ENCODE results near the gene DEAF1. TPM values are rescaled to one million over a fixed set of nuclear protein-coding genes. Genes with fewer than 3 reads are reported as not detected.
A peak's percentile ranks its signal among the peaks of the same experiment; 100 is the strongest.

DEAF1 gene
- total and polyA plus RNA-seq, 10 of the 15 experiments (the other 5 are each of a cell fraction or from before 2014, with no cell fraction given): 0.68 to 51.3 (median 25.9) TPM

GRCh38 chr11:723120-723883, 28.3 kb upstream of the DEAF1 start:
- whole genome bisulfite sequencing (ENCODE audit: insufficient coverage, insufficient replicate concordance, low lambda C conversion rate, missing lambda C conversion rate): 16% methylated on average over 7 of the region's 8 CpGs
- peak; percentile 25 for ATAC-seq
- Histone ChIP-seq H3K79me2 (ENCODE audit: control insufficient read depth, insufficient read depth, low read length) (no peaks in the 10 kb centered on the region), H3K27me3 (replicated peaks in 1 of 2; ENCODE audit: control insufficient read depth in 2 of 2, insufficient read depth in 2 of 2, low read length in 1 of 2) (0 out of 4 replicates have a peak, but pooled peaks cover 0 to 3% of the 10 kb centered on the region in 2 experiments), H2AFZ (ENCODE audit: control insufficient read depth, low read depth, low read length) (no peak overlapping the region), H3K27ac (ENCODE audit: control insufficient read depth, insufficient read depth) (no peak overlapping the region), H3K4me2 (ENCODE audit: control insufficient read depth, insufficient read depth) (peak overlapping the region; percentile 67; the same call in 1 of the 2 replicates), H3K9ac (ENCODE audit: control insufficient read depth, insufficient read depth, low read length) (no peak overlapping the region), H3K36me3 (ENCODE audit: control insufficient read depth in 2 of 2, insufficient read depth in 2 of 2, low read length in 1 of 2) (no peaks in the 10 kb centered on the region), H3K9me3 (replicated peaks; ENCODE audit: control insufficient read depth, insufficient read depth, low read length) (no peaks in the 10 kb centered on the region), H4K20me1 (ENCODE audit: control insufficient read depth, insufficient read depth) (no peaks in the 10 kb centered on the region; the same call in 1 of the 2 replicates), H3K4me3 (peak overlapping the region; percentile 50; the same call in 1 of the 2 replicates), H3K4me1 (ENCODE audit: control insufficient read depth, insufficient read depth, low read length) (peaks cover 18% of the 10 kb centered on the region)
- ChIA-PET POLR2A (interaction anchor here (0.6 to 8.2 kb wide), 3 partner anchors 10 to 187 kb away, joined by 3 to 72 read pairs (median 6); partner anchors contain the start of genes DEAF1 and TMEM80), RAD21 (ENCODE audit: unreplicated experiment) (interaction anchor here (0.8 to 6.3 kb wide), 10 partner anchors 28 to 275 kb away, joined by 3 to 112 read pairs (median 6); partner anchors contain the start of genes DEAF1, IRF7, PHRF1 and TMEM80), SMC1A (ENCODE audit: uncharacterized antibody, unreplicated experiment) (interaction anchor here (0.7 to 1.9 kb wide), 4 partner anchors 27 to 169 kb away, joined by 3 to 11 read pairs (median 5); partner anchors contain the start of gene TMEM80), CTCF (interaction anchor here (1.0 to 8.6 kb wide), 14 partner anchors 13 to 168 kb away, joined by 3 to 127 read pairs (median 4); partner anchors contain the start of genes DEAF1, LMNTD2, PHRF1 and RASSF7)
- intact Hi-C loops (cut with micrococcal nuclease; ENCODE audit: unreplicated experiment): loop anchor here (2.0 to 5.0 kb wide), 3 partner anchors 61 to 169 kb away; partner anchors contain the start of gene IRF7
- DNase-seq (ENCODE audit: low read depth, low spot score): no peak
- no TSS peak for BruUV-seq (replicated peaks)
- in situ Hi-C loops (cut with MboI): loop anchor here (10.0 kb wide), 1 partner anchor 59 kb away; no protein-coding TSS in a partner anchor
- FAIRE-seq: peak; percentile 83
- TF ChIP-seq SMC3 (IDR thresholded peaks at IDR 0.05; ENCODE audit: borderline replicate concordance, low read length) (peak; percentile 89), TCF7 (IDR thresholded peaks at IDR 0.05; ENCODE audit: borderline replicate concordance) (no peak), SPI1 (IDR thresholded peaks at IDR 0.05; ENCODE audit: borderline replicate concordance, insufficient read depth, low read depth, low read length) (no peak), LARP7 (IDR thresholded peaks at IDR 0.05) (no peak), RAD21 (IDR thresholded peaks at IDR 0.05; ENCODE audit: insufficient read depth, low read depth, low read length) (peak; percentile 88), TCF12 (IDR thresholded peaks at IDR 0.05; ENCODE audit: low read depth, low read length) (no peak), NRF1 (conservative IDR thresholded peaks at IDR 0.05; ENCODE audit: low read depth, low read length) (no peak), ZNF384 (IDR thresholded peaks at IDR 0.05; ENCODE audit: borderline replicate concordance, low read depth, low read length) (no peak), SRF (IDR thresholded peaks at IDR 0.05; ENCODE audit: low read depth in 2 of 2, low read length in 2 of 2) (no peak), ETV6 (conservative IDR thresholded peaks at IDR 0.05 in 1 of 2, IDR thresholded peaks at IDR 0.05 in 1 of 2; ENCODE audit: borderline replicate concordance in 1 of 2, low read depth in 1 of 2) (no peak), BACH1 (IDR thresholded peaks at IDR 0.05; ENCODE audit: borderline replicate concordance) (no peak), MTA2 (IDR thresholded peaks at IDR 0.05; ENCODE audit: low read depth) (no peak), CHD2 (IDR thresholded peaks at IDR 0.05; ENCODE audit: borderline replicate concordance, low read depth, low read length) (no peak), RUNX3 (IDR thresholded peaks at IDR 0.05; ENCODE audit: low read length) (peak; percentile 25; the same call in 1 of the 2 replicates), IKZF1 (conservative IDR thresholded peaks at IDR 0.05) (no peak), NFYA (IDR thresholded peaks at IDR 0.05; ENCODE audit: borderline replicate concordance, low read depth, low read length) (no peak), EGR1 (IDR thresholded peaks at IDR 0.05; ENCODE audit: borderline replicate concordance in 1 of 2, low read depth in 2 of 2, low read length in 2 of 2) (no peak), MXI1 (IDR thresholded peaks at IDR 0.05; ENCODE audit: low read depth, low read length) (no peak), POLR2A (IDR thresholded peaks at IDR 0.05; ENCODE audit: low read depth, low read length) (no peak)
- TF ChIP-seq, protein P1, sequence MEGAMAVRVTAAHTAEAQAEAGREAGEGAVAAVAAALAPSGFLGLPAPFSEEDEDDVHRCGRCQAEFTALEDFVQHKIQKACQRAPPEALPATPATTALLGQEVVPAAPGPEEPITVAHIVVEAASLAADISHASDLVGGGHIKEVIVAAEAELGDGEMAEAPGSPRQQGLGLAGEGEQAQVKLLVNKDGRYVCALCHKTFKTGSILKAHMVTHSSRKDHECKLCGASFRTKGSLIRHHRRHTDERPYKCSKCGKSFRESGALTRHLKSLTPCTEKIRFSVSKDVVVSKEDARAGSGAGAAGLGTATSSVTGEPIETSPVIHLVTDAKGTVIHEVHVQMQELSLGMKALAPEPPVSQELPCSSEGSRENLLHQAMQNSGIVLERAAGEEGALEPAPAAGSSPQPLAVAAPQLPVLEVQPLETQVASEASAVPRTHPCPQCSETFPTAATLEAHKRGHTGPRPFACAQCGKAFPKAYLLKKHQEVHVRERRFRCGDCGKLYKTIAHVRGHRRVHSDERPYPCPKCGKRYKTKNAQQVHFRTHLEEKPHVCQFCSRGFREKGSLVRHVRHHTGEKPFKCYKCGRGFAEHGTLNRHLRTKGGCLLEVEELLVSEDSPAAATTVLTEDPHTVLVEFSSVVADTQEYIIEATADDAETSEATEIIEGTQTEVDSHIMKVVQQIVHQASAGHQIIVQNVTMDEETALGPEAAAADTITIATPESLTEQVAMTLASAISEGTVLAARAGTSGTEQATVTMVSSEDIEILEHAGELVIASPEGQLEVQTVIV (IDR thresholded peaks at IDR 0.05; ENCODE audit: borderline replicate concordance, partially characterized antibody): no peak
- TF ChIP-seq, protein P2, sequence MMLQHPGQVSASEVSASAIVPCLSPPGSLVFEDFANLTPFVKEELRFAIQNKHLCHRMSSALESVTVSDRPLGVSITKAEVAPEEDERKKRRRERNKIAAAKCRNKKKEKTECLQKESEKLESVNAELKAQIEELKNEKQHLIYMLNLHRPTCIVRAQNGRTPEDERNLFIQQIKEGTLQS (IDR thresholded peaks at IDR 0.05; ENCODE audit: borderline replicate concordance, extremely low read depth, low read depth, low read length): no peak

Data from GM12878 (cell line).